Stomach (tissue), 9 donors: ENCODE results near the gene ANKRD39. TPM values are rescaled to one million over a fixed set of nuclear protein-coding genes. Genes with fewer than 3 reads are reported as not detected.

Source experiments
- DNase-seq, 2 donors: peaks; one replicate each; pipeline versions ENCODE4 v3.0.0 to v3.0.0-alpha.2; 2013 to 2019
- H3K27ac ChIP-seq, 5 donors: fragments of 200-600 bp in 4 of 5; sonication (generic) in 4 of 5; one replicate each; pipeline ENCODE4 v1.5.1; 2013 to 2019; ENCODE audit warnings: mild to moderate bottlenecking in 1 of 5, moderate library complexity in 1 of 5
- H3K27me3 ChIP-seq, 3 donors: fragments of 200-600 bp; sonication (generic); one replicate each; pipeline ENCODE4 v1.5.1; 2017 to 2019; ENCODE audit warnings: mixed run types in 1 of 3
- H3K36me3 ChIP-seq, 4 donors: fragments of 200-600 bp; sonication (generic); 1 replicate in 3 of 4; 2 replicates in 1 of 4; pipeline ENCODE4 v1.5.1; 2016 to 2019
- H3K4me1 ChIP-seq, 4 donors: fragments of 200-600 bp; sonication (generic); one replicate each; pipeline ENCODE4 v1.5.1; 2016 to 2019
- H3K4me3 ChIP-seq, 4 donors: fragments of 200-600 bp; sonication (generic) in 3 of 4; one replicate each; pipeline ENCODE4 v1.5.1; 2016 to 2019; ENCODE audit warnings: mild to moderate bottlenecking in 1 of 4
- H3K9me3 ChIP-seq, 4 donors: fragments of 200-600 bp; sonication (generic); one replicate each; pipeline ENCODE4 v1.5.1; 2016 to 2019
- EP300 ChIP-seq: sonication (generic); formaldehyde crosslinking; IDR thresholded peaks from one replicate; pipeline ENCODE4 v1.6.1; 2017; ENCODE audit warnings: antibody characterized with exemption
- POLR2A ChIP-seq, 4 donors: fragments of 450-650 bp; IDR thresholded peaks; one replicate each; pipeline ENCODE4 v1.6.1; 2016; ENCODE audit warnings: antibody characterized with exemption in 4 of 4, control low read depth in 2 of 4, mild to moderate bottlenecking in 1 of 4, moderate library complexity in 1 of 4
- POLR2AphosphoS5 ChIP-seq, 3 donors: sonication (generic); formaldehyde crosslinking; IDR thresholded peaks; one replicate each; pipeline ENCODE4 v1.6.1; 2016; ENCODE audit warnings: antibody characterized with exemption in 3 of 3
- WGBS, 5 donors: extraction: QIAGEN DNeasy Blood & Tissue Kit in 3 of 5; methylation state at CpG; one replicate each; pipeline versions ENCODE4 v1.1.5 to v1.1.7; 2013 to 2018; 5-methylcytosine and 5-hydroxymethylcytosine counted together
- intact Hi-C: fragments of 100-400 bp; cut with DNase I; formaldehyde crosslinking; loops from one replicate; pipeline ENCODE4 v1.15.1; 2023; ENCODE audit warnings: low total_unique reads
- polyA plus RNA-seq, 3 donors: library from polyadenylated mRNA; stranded (reverse); fragments of 200-250 nt; gene quantifications; one replicate each; pipeline ENCODE4 v1.2.3, GENCODE V29; 2013
- total RNA-seq, 5 donors: library from RNA; depleted of rRNA; stranded (reverse); fragments of >200 nt; gene quantifications; one replicate each; pipeline versions ENCODE4 v1.1.0 to v1.2.3, GENCODE V29; 2014 to 2016
- TF ChIP-seq, protein P1 (sequence below), 7 experiments: fragments of 450-650 bp in 4 of 7; fragments of 200-600 bp in 3 of 7; sonication (generic) in 3 of 7; IDR thresholded peaks; one replicate each; pipeline ENCODE4 v1.5.1; 2016 to 2019; ENCODE audit warnings: antibody characterized with exemption in 7 of 7, control low read depth in 2 of 7, mild to moderate bottlenecking in 1 of 7
- donor health status: healthy with polysubstance abuse.
- donor health status: Bipolar disorder and iron deficiency.
- donor health status: healthy.

ANKRD39 gene
- total and polyA plus RNA-seq, 8 donors = 2.8 to 32.1 (median 12.8) TPM

- WGBS, 5 donors = 82 to 87% (median 85%) methylated on average over 15 to 16 of the region's 16 CpGs
- TF ChIP-seq POLR2A (IDR thresholded peaks at IDR 0.05) = no peak
- TF ChIP-seq POLR2AphosphoS5 (IDR thresholded peaks at IDR 0.05) = no peak
- TF ChIP-seq, protein P1, sequence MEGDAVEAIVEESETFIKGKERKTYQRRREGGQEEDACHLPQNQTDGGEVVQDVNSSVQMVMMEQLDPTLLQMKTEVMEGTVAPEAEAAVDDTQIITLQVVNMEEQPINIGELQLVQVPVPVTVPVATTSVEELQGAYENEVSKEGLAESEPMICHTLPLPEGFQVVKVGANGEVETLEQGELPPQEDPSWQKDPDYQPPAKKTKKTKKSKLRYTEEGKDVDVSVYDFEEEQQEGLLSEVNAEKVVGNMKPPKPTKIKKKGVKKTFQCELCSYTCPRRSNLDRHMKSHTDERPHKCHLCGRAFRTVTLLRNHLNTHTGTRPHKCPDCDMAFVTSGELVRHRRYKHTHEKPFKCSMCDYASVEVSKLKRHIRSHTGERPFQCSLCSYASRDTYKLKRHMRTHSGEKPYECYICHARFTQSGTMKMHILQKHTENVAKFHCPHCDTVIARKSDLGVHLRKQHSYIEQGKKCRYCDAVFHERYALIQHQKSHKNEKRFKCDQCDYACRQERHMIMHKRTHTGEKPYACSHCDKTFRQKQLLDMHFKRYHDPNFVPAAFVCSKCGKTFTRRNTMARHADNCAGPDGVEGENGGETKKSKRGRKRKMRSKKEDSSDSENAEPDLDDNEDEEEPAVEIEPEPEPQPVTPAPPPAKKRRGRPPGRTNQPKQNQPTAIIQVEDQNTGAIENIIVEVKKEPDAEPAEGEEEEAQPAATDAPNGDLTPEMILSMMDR (IDR thresholded peaks at IDR 0.05) = no peak
- no peak for TF ChIP-seq EP300
- peaks cover 4 to 35% (median 24%) of the 10 kb centered on the region in 4 donors for H3K36me3 ChIP-seq
- H3K4me3 ChIP-seq = no peak overlapping the region
- H3K9me3 ChIP-seq = no peaks in the 10 kb centered on the region
- DNase-seq = no peak
- intact Hi-C loops = no loop called here
- no peaks in the 10 kb centered on the region for H3K27me3 ChIP-seq
- H3K27ac ChIP-seq = no peak overlapping the region
- peaks cover 11 to 19% (median 17%) of the 10 kb centered on the region in 4 donors for H3K4me1 ChIP-seq
Measured at GRCh38 chr2:96841701-96842495, 15.9 kb downstream of the ANKRD39 start.

DNA sequence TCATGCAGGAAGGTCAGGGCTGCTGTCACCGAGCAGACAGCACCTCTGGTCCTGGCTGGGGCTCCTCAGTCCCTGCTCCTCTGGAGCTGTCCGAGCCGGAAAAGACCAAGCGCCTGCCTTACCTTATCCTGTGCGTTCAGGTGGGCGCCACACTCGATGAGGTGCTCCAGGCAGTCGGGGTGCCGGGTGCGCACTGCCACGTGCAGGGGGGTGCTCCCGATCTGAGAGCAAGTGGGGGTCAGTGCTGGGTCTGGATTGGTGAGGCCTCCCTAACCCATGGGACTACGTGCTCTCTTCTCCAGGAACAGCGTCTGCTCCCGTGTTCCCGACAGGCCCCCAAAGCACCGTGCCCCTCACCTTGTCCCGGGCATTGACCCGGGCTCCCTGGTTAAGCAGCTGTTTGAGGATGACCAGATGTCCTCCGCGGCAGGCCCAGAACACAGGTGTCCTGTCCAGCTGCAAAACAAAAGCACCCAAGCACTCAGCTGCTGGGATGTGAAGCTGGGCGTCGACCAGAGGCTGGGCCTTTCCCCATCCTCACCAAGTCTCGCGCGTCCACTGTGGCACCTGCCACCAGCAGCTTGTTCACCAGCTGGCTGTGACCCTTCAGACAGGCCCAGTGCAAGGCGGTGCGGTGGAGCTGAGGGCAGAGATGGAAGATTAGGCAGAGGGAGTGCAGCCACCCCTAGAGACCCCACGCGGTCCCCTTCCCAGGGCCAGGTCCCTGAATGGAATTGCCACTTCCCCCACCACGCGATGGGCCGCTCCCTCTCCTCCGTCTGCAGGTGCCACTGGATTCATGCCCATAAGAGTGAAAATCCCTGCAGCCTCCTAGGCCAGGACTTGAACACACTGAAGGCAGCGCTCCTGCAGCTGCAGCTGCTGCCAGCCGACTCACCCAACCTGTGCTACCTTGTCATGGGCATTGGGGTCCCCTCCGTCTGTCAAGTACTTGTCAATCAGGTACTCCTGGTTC, 17.7 kb downstream of the ANKRD39 start:
- Histone ChIP-seq H3K4me3 (peak overlapping the region in 1 of 4 donors; percentile 37), H3K4me1 (peaks cover 11 to 19% (median 17%) of the 10 kb centered on the region in 4 donors), H3K27me3 (no peaks in the 10 kb centered on the region), H3K27ac (peak overlapping the region in 1 of 5 donors; percentile 35), H3K9me3 (no peaks in the 10 kb centered on the region), H3K36me3 (peaks cover under 1 to 28% (median 17%) of the 10 kb centered on the region in 4 donors)
- WGBS, 5 donors = 83 to 90% (median 87%) methylated on average over 17 to 37 of the region's 37 CpGs
- DNase-seq = no peak
- TF ChIP-seq, protein P1 (IDR thresholded peaks at IDR 0.05) = no peak
- intact Hi-C loops = no loop called here

DNA sequence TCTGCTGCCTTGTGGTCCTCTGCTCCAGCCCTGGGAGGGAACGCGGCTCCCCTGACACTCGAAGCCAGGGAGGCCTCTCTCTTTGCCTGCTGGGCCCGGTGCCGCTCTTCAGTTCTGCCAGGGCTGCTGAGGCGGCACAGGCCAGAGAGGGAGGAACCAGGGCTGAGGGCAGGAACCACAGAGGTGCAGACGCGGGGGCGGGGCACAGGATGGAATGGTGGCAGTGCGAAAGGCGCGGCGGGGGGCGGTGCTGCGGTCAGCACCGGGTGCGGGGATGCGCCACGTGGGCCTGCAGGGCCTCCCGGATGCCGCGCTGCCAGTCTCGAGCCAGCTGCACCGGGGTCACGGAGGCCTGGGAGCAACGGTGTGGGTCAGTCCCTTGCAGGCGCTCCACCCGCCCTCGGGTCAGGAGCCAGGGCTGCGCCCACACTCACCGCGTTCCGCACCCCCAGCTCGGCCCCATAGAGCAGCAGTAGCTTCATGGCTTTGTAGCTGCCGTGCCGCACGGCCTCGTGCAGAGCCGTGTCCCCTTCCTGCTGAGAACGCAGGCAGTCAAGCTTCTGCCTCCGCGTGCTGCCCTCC, 18.4 kb downstream of the ANKRD39 start:
- peak overlapping the region in 2 of 4 donors; percentile 21 to 37 for H3K4me3 ChIP-seq

DNA sequence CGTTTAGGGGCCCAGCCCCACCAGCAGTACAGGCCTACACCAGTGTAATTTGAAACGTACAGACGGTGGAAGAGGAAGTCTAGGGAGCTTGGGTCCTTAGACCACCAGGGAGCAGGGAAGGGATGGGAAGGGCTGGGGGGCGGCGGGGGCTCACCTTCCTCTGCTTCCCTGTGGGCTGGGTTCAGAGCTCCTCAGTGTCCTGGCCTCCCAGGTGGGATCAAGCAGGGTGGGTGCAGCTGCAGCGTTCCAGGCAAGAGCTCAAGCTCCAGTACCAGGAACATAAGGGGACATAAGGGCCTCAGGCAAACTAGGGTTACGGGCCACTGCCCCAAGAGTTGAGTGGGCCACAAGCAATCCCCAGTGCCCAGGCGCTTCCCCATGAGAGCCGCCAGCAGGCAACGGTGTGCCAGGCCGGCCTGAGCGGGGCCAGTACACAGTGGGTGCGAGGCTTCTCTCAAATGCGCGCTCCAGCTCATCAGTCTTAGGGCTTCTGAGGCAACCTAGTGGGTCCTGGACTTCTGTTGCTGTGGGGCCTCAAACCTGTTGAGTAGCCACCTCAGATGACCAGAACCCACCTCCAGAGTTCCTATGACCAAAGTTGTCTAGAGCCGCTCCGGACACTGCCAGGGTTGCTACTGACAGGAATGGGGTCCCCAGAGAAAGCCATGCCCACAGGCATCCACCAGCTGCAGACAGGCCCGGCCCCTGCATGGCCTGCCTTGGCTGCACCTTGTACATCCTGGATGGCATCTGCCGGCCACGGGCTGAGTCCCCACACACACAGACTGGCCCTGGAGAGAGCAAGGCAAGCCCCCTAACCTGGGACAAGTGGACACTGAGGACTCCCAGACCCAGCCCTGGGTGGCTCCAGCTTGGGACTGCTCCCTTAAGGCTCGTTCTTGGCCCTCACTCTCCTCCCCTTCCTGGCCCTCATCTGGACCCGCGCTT, 19.2 kb downstream of the ANKRD39 start:
- Histone ChIP-seq H3K9me3 (no peaks in the 10 kb centered on the region), H3K4me3 (peak overlapping the region in 1 of 4 donors; percentile 37), H3K27ac (peak overlapping the region in 3 of 5 donors; percentile 35 to 46 (median 39)), H3K27me3 (no peaks in the 10 kb centered on the region), H3K36me3 (peaks cover 3 to 42% (median 32%) of the 10 kb centered on the region in 4 donors), H3K4me1 (peaks cover 11 to 21% (median 18%) of the 10 kb centered on the region in 4 donors)
- no peak for DNase-seq
- TF ChIP-seq POLR2AphosphoS5 (IDR thresholded peaks at IDR 0.05) (no peak), POLR2A (IDR thresholded peaks at IDR 0.05) (no peak), EP300 (no peak)
- TF ChIP-seq, protein P1 (IDR thresholded peaks at IDR 0.05) = no peak
- intact Hi-C loops = no loop called here
- 63 to 85% (median 82%) methylated on average over 7 to 23 of the region's 23 CpGs for WGBS, 5 donors

More for the DNA sequence above, 18.4 kb downstream of the ANKRD39 start:
- WGBS, 5 donors = 10 to 23% (median 17%) methylated on average over 6 to 41 of the region's 42 CpGs
- peaks cover 3 to 35% (median 25%) of the 10 kb centered on the region in 4 donors for H3K36me3 ChIP-seq
- peak overlapping the region in 3 of 5 donors; percentile 35 to 46 (median 39) for H3K27ac ChIP-seq
- no peaks in the 10 kb centered on the region for H3K9me3 ChIP-seq
- H3K27me3 ChIP-seq = no peaks in the 10 kb centered on the region
- peak; percentile 82 to 89 for DNase-seq
- intact Hi-C loops = no loop called here
- H3K4me1 ChIP-seq = peaks cover 11 to 19% (median 17%) of the 10 kb centered on the region in 4 donors
- TF ChIP-seq POLR2A (IDR thresholded peaks at IDR 0.05) (no peak), POLR2AphosphoS5 (IDR thresholded peaks at IDR 0.05) (peak in 1 of 3 donors; percentile 24)
